Naive thymus-derived CD8-positive, alpha-beta T cell (primary cell): ENCODE measurements around the gene SMARCA4. TPM values are rescaled to one million over a fixed set of nuclear protein-coding genes. Genes with fewer than 3 reads are reported as not detected.
"Not testable (repeated sequence)": the region's sequence is repeated elsewhere in the genome, so short reads cannot be mapped to it uniquely, and the experiment has no call there.

Experiments used
- ATAC-seq, 2 donors: fragments of 150-1000 bp; cut with Tn5 transposase in 1 of 2; sonication (Bioruptor Pico), chemical (Tn5 transposase) in 1 of 2; 1 replicate in 1 of 2; 2 replicates in 1 of 2; pipeline ENCODE4 v1.10.0; 2021; ENCODE audit warnings: mild to moderate bottlenecking in 2 of 2, moderate library complexity in 2 of 2
- POLR2A ChIA-PET: fragments of 350-600 bp; sonication (Branson Sonifier 250); formaldehyde crosslinking; loops from one replicate; lab custom pipeline; 2021; ENCODE audit warnings: antibody characterized with exemption; lab: Charles Lee
- DNase-seq, 10 donors: peaks; one replicate each; pipeline versions ENCODE4 v3.0.0 to v3.0.0-alpha.2; 2020 to 2022
- H3K27ac Mint-ChIP-seq, 10 donors: one replicate each; pipeline ENCODE4 v1.8.0; 2020 to 2022; ENCODE audit warnings: mild to moderate bottlenecking in 10 of 10, mixed read lengths in 10 of 10, moderate library complexity in 4 of 10, inconsistent platforms in 1 of 10
- H3K27me3 Mint-ChIP-seq, 5 donors: one replicate each; pipeline ENCODE4 v1.8.0; 2021 to 2022; ENCODE audit warnings: mixed read lengths in 5 of 5
- H3K36me3 Mint-ChIP-seq, 3 donors: one replicate each; pipeline ENCODE4 v1.8.0; 2020 to 2022; ENCODE audit warnings: mixed read lengths in 3 of 3, mild to moderate bottlenecking in 2 of 3, inconsistent platforms in 1 of 3
- H3K4me1 Mint-ChIP-seq, 4 donors: one replicate each; pipeline ENCODE4 v1.8.0; 2021 to 2022; ENCODE audit warnings: mixed read lengths in 4 of 4
- H3K4me3 Mint-ChIP-seq, 10 donors: one replicate each; pipeline ENCODE4 v1.8.0; 2020 to 2022; ENCODE audit warnings: mild to moderate bottlenecking in 10 of 10, mixed read lengths in 10 of 10, moderate library complexity in 6 of 10, inconsistent platforms in 1 of 10
- H3K9me3 Mint-ChIP-seq, 9 donors: one replicate each; pipeline ENCODE4 v1.8.0; 2020 to 2022; ENCODE audit warnings: mixed read lengths in 9 of 9, mild to moderate bottlenecking in 3 of 9, inconsistent platforms in 1 of 9, moderate library complexity in 1 of 9
- polyA plus RNA-seq, 3 donors: library from polyadenylated mRNA; unstranded; fragments of 300-500 nt; fragmentation: Illumina TruSeq; gene quantifications; one replicate each; pipeline ENCODE4 v1.2.3, GENCODE V29; 2021
- total RNA-seq, 8 experiments: library from RNA in 2 of 8; stranded (reverse) in 2 of 8; gene quantifications; one replicate each; pipeline ENCODE4 v1.2.3 and lab custom pipeline; 2021 to 2026

Gene SMARCA4
- total and polyA plus RNA-seq, 5 experiments from 2014 or later = 6.0 to 108 (median 29.5) TPM

DNA sequence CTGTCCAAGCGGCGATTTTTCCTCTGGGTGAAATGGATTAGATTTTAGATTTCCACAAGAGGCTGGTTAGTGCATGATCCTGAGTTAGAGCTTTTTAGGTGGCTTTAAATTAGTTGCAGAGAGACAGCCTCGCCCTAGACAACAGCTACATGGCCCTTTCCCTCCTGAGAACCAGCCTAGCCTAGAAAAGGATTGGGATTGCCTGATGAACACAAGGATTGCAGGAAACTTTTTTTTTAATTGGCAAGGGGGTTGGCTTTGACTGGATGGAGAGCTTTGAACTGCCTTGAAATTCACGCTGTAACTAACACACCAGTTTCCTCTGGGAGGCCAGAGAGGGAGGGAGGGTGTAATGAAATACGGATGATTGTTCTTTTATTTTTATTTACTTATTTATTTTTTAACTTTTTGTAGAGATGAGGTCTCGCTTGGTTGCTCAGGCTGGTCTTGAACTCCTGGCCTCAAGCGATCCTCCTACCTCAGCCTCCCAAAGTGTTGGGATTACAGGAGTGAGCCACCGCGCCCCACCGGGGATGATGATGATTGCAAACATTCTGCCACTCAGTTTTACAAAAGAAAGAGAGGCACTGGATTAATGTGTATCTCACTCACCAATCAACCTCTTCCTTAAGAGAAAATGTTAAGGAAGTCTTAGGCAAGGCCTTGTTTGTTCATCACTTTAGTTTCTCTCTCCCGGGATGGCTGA is 130.3 kb downstream of the SMARCA4 start:
- DNase-seq = peak in 3 of 10 donors; percentile 18 to 43 (median 26)
- POLR2A ChIA-PET = interaction anchor here (0.6 to 1.2 kb wide), 4 partner anchors 11 to 744 kb away, joined by 3 to 4 read pairs (median 3); no protein-coding TSS in a partner anchor
- Mint-ChIP-seq H3K4me3 (peak overlapping the region; percentile 82 to 91 (median 87)), H3K36me3 (peaks cover 0 to under 1% (median 0%) of the 10 kb centered on the region in 3 donors), H3K27me3 (no peaks in the 10 kb centered on the region), H3K4me1 (peaks cover 9 to 60% (median 43%) of the 10 kb centered on the region in 4 donors), H3K27ac (peak overlapping the region; percentile 89 to 98 (median 96)), H3K9me3 (peaks cover 0 to under 1% (median 0%) of the 10 kb centered on the region in 9 donors)
- no peak for ATAC-seq

DNA sequence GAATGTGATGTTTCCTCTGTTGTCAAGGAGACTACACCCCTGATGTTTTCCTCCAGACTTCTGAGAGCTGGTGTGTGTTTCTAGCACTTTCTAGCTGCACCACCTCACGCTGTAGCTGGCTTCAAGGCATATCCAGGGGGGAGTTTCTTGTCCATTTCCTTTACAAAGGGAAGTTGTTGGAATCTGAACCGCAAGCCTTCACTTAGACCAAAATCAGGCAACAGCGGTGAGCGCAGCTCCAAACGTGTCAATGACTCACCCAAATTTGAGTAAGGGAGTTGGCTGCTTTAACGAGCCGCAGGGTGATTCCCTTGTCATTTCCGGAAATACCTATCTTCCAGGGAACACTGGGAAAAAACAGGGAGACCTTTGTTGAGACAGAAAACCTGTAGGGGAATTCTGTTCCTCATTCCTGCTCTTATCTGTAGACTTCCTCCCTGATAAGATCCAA is 130.9 kb downstream of the SMARCA4 start:
- Mint-ChIP-seq H3K27ac (peak overlapping the region; percentile 89 to 98 (median 96)), H3K4me1 (peaks cover 12 to 66% (median 48%) of the 10 kb centered on the region in 4 donors), H3K27me3 (no peaks in the 10 kb centered on the region), H3K9me3 (peaks cover 0 to 4% (median 0%) of the 10 kb centered on the region in 9 donors), H3K36me3 (peaks cover 0 to 5% (median 5%) of the 10 kb centered on the region in 3 donors), H3K4me3 (peak overlapping the region; percentile 47 to 91 (median 87))
- POLR2A ChIA-PET = interaction anchor here (0.6 to 0.8 kb wide), 2 partner anchors 56 to 744 kb away, joined by 3 to 4 read pairs; no protein-coding TSS in a partner anchor
- ATAC-seq (peak in 1 of 2 donors; percentile 15), DNase-seq (peak; percentile 12 to 68 (median 44))

DNA sequence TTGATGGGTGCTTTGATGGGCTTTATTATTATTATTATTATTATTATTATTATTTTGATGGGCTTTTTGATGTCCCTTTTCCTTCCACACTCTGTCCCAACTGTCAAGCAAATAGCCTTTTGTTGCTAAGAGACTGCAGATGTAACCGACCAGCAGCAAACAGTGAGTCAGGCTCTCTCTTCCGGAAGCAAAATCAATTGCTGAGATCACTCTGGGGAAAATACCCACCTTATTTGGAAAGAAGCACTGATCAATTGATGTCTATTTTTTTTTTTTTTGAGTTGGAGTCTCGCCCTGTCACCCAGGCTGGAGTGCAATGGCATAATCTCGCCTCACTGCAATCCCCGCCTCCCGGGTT is 131.3 kb downstream of the SMARCA4 start:
- H3K27ac Mint-ChIP-seq = peak overlapping the region; percentile 2 to 98 (median 92)
- ATAC-seq (no peak), DNase-seq (peak in 3 of 10 donors; percentile 25 to 28 (median 26))
- POLR2A ChIA-PET = interaction anchor here (0.8 to 1.3 kb wide), 2 partner anchors 34 to 57 kb away, joined by 3 to 4 read pairs; no protein-coding TSS in a partner anchor
- peak overlapping the region in 7 of 10 donors; percentile 22 to 84 (median 60) for H3K4me3 Mint-ChIP-seq
- peaks cover 12 to 67% (median 48%) of the 10 kb centered on the region in 4 donors for H3K4me1 Mint-ChIP-seq
- H3K36me3 Mint-ChIP-seq = peaks cover 0 to 5% (median 5%) of the 10 kb centered on the region in 3 donors
- no peaks in the 10 kb centered on the region for H3K27me3 Mint-ChIP-seq
- peaks cover 0 to 4% (median 0%) of the 10 kb centered on the region in 9 donors for H3K9me3 Mint-ChIP-seq

DNA sequence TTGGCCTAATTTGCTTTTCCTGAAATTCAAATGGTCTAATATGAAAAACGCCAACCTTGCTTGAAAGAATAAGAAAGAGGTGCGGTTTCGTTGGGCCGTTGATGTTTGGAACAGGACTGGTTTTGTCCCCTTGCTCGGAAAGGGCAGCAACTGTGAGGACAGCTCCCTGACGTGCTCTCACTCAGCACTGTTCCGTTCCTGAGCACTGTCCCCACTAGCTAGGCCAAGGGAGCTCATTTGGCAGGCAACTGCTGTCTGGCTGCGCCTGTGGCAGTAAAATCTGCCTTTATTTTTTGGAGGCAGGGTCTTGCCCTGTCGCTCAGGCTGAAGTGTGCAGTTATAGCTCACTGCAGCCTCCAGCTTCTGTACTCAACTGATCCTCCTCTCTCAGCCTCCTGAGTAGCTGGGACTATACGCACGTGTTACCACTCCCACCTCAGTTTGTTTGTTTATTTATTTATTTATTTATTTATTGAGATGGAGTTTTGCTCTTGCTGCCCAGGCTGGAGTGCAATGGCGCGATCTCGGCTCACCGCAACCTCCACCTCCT is 132.9 kb downstream of the SMARCA4 start:
- peak overlapping the region in 7 of 10 donors; percentile 48 to 98 (median 72) for H3K27ac Mint-ChIP-seq
- H3K36me3 Mint-ChIP-seq = peaks cover 0 to 5% (median 5%) of the 10 kb centered on the region in 3 donors

DNA sequence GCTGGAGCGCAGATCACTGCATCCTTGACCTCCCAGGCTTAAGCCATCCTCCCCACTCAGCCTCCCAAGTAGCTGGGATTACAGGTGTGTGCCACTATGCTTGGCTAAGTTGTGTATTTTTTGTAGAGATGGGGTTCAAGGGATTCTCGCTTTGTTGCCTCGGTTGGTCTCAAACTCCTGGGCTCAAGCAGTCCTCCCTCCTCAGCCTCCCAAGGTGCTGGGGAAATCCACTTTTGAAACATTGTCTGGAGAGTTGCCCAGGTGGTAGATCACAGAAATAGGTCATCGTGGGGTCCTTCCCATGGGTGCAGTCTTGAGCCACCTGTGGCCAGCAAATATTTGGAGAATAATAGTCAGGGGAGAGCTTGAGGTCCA is 133.7 kb downstream of the SMARCA4 start:
- peaks cover 12 to 62% (median 41%) of the 10 kb centered on the region in 4 donors for H3K4me1 Mint-ChIP-seq

More for the DNA sequence above, 132.9 kb downstream of the SMARCA4 start:
- peaks cover 12 to 66% (median 48%) of the 10 kb centered on the region in 4 donors for H3K4me1 Mint-ChIP-seq
- no peaks in the 10 kb centered on the region for H3K27me3 Mint-ChIP-seq
- DNase-seq (no peak), ATAC-seq (no peak)
- H3K9me3 Mint-ChIP-seq = peaks cover 0 to 4% (median 0%) of the 10 kb centered on the region in 9 donors
- no peak overlapping the region for H3K4me3 Mint-ChIP-seq
- POLR2A ChIA-PET = interaction anchor here (0.6 to 0.8 kb wide), 2 partner anchors 9 to 859 kb away, joined by 4 read pairs; no protein-coding TSS in a partner anchor

DNA sequence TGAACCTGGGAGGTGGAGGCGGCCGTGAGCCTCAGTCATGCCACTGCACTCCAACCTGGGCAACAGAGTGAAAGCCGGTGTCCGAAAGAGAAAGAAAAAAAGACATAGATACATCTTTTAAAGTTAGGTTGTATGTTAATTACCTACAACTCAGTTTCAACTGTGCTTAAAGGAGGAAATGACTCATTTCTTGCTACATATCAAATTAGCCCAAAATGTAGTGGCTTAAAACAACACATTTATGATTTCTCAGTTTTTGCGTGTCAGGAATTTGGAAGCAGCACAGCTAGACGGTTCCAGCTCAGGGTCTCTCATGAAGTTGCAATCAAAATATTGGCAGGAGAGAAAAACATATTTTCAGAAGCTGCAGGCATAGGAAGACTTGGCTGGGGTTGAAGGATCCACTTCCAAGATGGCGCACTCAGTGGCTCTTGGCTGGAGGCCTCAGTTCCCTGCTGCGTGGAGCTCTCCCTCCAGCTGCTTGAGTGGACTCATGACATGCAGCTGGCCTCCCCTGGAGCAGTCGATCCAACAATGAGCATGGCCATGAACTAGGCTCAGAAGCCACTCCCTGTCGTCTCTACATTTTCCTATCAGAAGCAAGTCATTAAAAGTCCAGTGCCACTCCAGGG is 135.5 kb downstream of the SMARCA4 start:
- H3K9me3 Mint-ChIP-seq = peaks cover 0 to 8% (median 0%) of the 10 kb centered on the region in 9 donors
- no peaks in the 10 kb centered on the region for H3K27me3 Mint-ChIP-seq
- peak overlapping the region; percentile 68 to 98 (median 86) for H3K27ac Mint-ChIP-seq
- ATAC-seq (peak in 1 of 2 donors; percentile 29), DNase-seq (peak in 1 of 10 donors; percentile 20)
- peaks cover 5 to 19% (median 10%) of the 10 kb centered on the region in 3 donors for H3K36me3 Mint-ChIP-seq
- POLR2A ChIA-PET = interaction anchor here (0.6 to 1.3 kb wide), 7 partner anchors 8 to 279 kb away, joined by 3 to 5 read pairs (median 3); partner anchors contain the start of genes SMARCA4 and SWSAP1
- peak overlapping the region in 9 of 10 donors; percentile 49 to 84 (median 62) for H3K4me3 Mint-ChIP-seq
- H3K4me1 Mint-ChIP-seq = peaks cover 11 to 64% (median 37%) of the 10 kb centered on the region in 4 donors

More for the DNA sequence above, 133.7 kb downstream of the SMARCA4 start:
- Mint-ChIP-seq H3K4me3 (peak overlapping the region in 6 of 10 donors; percentile 35 to 84 (median 62)), H3K27me3 (no peaks in the 10 kb centered on the region), H3K36me3 (peaks cover 4 to 8% (median 5%) of the 10 kb centered on the region in 3 donors), H3K27ac (peak overlapping the region; percentile 67 to 98 (median 87)), H3K9me3 (peaks cover 0 to 8% (median 0%) of the 10 kb centered on the region in 9 donors)
- POLR2A ChIA-PET = interaction anchor here (0.6 to 1.1 kb wide), 5 partner anchors 46 to 1629 kb away, joined by 3 read pairs; no protein-coding TSS in a partner anchor
- ATAC-seq (no peak), DNase-seq (no peak)

DNA sequence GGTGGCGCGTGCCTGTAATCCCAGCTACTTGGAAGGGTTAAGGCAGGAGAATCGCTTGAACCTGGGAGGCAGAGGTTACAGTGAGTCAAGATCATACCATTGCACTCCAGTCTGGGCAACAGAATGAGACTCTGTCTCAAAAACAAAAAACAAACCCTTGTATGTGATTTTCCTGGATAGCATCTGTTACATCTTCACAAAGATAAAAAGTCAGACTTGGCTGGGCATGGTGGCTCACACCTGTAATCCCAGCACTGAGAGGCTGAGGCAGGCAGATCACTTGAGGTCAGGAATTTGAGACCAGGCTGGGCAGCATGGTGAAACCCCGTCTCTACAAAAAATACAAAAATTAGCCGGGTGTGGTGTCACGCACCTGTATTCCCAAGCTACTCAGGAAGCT is 136.5 kb downstream of the SMARCA4 start:
- DNase-seq, H3K4me3 Mint-ChIP-seq, H3K9me3 Mint-ChIP-seq, H3K27me3 Mint-ChIP-seq, ATAC-seq: not testable (repeated sequence)
- H3K4me1 Mint-ChIP-seq = peaks cover 11 to 53% (median 30%) of the 10 kb centered on the region in 4 donors
- H3K27ac Mint-ChIP-seq = peak overlapping the region in 3 of 10 donors; percentile 41 to 77 (median 43)
- POLR2A ChIA-PET = interaction anchor here (0.7 kb wide), 1 partner anchor 12 kb away, joined by 3 read pairs; no protein-coding TSS in a partner anchor
- peaks cover 5 to 26% (median 10%) of the 10 kb centered on the region in 3 donors for H3K36me3 Mint-ChIP-seq

DNA sequence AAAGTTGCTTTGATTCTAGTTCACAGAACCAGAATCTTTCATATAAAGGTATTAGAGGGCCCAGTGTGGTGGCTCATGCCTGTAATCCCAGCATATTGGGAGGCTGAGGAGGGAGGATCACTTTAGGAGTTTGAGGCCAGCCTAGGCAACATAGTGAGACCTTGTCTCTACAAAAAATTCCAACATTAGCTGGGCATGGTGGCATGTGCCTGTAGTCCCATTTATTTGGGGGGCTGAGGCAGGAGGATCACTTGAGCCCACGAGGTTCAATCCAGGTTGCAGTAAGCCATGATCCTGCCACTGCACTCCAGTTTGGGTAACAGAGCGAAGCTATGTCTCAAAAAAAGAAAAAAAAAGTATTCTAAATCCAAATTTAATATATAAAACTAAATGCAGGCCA is 137.5 kb downstream of the SMARCA4 start:
- Mint-ChIP-seq H3K36me3 (peaks cover 5 to 35% (median 10%) of the 10 kb centered on the region in 3 donors), H3K27ac (no peak overlapping the region), H3K4me1 (peaks cover 11 to 44% (median 28%) of the 10 kb centered on the region in 4 donors), H3K4me3 (no peak overlapping the region), H3K27me3 (no peaks in the 10 kb centered on the region), H3K9me3 (peaks cover 0 to 8% (median 0%) of the 10 kb centered on the region in 9 donors)
- ATAC-seq (no peak), DNase-seq (no peak)
- POLR2A ChIA-PET = no interaction called here

DNA sequence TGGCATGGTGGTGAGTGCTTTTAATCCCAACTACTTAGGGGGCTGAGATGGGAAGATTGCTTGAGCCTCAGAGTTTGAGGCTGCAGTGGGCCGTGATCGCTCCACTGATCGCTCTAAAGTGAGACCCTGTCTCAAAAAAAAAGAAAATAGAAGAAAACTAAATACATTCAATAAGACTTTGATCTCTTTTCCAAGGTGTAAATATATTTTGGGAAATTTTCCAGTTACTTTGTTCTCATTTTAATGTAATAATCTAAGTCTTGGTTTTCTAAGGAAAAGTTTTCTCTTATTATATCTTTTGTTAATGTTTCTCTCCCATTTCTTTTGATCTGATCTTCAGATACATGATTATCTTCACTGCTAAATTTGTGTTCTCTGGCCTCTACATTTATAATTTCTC is 138.0 kb downstream of the SMARCA4 start:
- peaks cover 11 to 39% (median 27%) of the 10 kb centered on the region in 4 donors for H3K4me1 Mint-ChIP-seq
- no peak overlapping the region for H3K4me3 Mint-ChIP-seq
- POLR2A ChIA-PET = no interaction called here
- no peak for DNase-seq
- peaks cover 5 to 41% (median 12%) of the 10 kb centered on the region in 3 donors for H3K36me3 Mint-ChIP-seq
- peak overlapping the region in 2 of 10 donors; percentile 32 to 58 for H3K27ac Mint-ChIP-seq
- ATAC-seq = no peak
- no peaks in the 10 kb centered on the region for H3K27me3 Mint-ChIP-seq
- peaks cover 0 to 8% (median 0%) of the 10 kb centered on the region in 9 donors for H3K9me3 Mint-ChIP-seq

DNA sequence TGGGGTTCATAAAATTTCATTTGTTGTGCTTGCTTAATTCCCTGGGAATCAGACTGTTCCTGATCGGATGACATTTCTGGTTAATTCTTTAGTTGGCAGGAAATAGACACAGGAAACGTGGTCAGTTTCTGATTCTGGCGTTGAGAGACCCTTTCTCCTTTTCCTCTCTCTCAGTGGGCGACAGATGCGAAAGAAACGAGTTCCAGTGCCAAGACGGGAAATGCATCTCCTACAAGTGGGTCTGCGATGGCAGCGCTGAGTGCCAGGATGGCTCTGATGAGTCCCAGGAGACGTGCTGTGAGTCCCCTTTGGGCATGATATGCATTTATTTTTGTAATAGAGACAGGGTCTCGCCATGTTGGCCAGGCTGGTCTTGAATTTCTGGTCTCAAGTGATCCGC is 139.2 kb downstream of the SMARCA4 start:
- peaks cover 6 to 30% (median 19%) of the 10 kb centered on the region in 4 donors for H3K4me1 Mint-ChIP-seq
- DNase-seq = no peak
- H3K4me3 Mint-ChIP-seq = no peak overlapping the region
- POLR2A ChIA-PET = no interaction called here
- peaks cover 5 to 51% (median 16%) of the 10 kb centered on the region in 3 donors for H3K36me3 Mint-ChIP-seq
- no peaks in the 10 kb centered on the region for H3K27me3 Mint-ChIP-seq
- peaks cover 0 to 8% (median 0%) of the 10 kb centered on the region in 9 donors for H3K9me3 Mint-ChIP-seq
- ATAC-seq = no peak
- peak overlapping the region in 2 of 10 donors; percentile 25 to 52 for H3K27ac Mint-ChIP-seq

DNA sequence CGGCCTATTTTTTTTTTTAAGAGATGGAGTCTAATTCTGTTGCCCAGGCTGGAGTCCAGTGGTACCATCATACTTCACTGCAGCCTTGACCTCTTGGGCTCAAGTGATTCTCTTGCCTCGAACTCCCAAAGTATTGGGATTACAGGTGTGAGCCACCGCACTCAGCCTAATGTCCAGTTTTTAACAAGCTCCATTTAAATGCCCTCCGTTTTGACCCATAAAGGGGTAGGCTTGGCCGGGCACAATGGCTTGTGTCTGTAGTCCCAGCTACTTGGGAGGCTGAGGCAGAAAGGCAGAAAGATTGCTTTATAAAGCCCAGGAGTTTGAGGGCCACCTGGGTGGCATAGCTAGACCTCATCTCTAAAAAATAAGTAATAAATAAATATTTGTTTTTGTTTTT is 140.2 kb downstream of the SMARCA4 start:
- Mint-ChIP-seq H3K9me3 (peaks cover 0 to 8% (median 0%) of the 10 kb centered on the region in 9 donors), H3K4me1 (peaks cover 4 to 20% (median 11%) of the 10 kb centered on the region in 4 donors), H3K27me3 (no peaks in the 10 kb centered on the region), H3K4me3 (no peak overlapping the region), H3K27ac (no peak overlapping the region), H3K36me3 (peaks cover 5 to 60% (median 16%) of the 10 kb centered on the region in 3 donors)
- POLR2A ChIA-PET = interaction anchor here (0.6 kb wide), 2 partner anchors 10 to 18 kb away, joined by 3 to 5 read pairs; no protein-coding TSS in a partner anchor
- no peak for DNase-seq
- no peak for ATAC-seq
